MM.1S (cell line): ENCODE measurements around the gene COL24A1.

Experiments used
- DNase-seq: peaks from one replicate; pipeline ENCODE4 v3.0.0-alpha.2; 2015
- H2AFZ ChIP-seq: fragments of 300-600 bp; sonication (generic); 2 replicates; pipeline ENCODE4 v1.6.0; 2016; ENCODE audit warnings: antibody characterized with exemption, low read length
- H3F3A ChIP-seq: fragments of 300-600 bp; sonication (generic); 2 replicates; pipeline ENCODE4 v1.6.1; 2016; ENCODE audit warnings: mild to moderate bottlenecking, antibody characterized with exemption, low read length, moderate library complexity, mixed read lengths; ENCODE audit not compliant: insufficient read depth
- H3K27ac ChIP-seq: fragments of 300-600 bp; sonication (generic); 2 replicates; pipeline ENCODE4 v1.5.1; 2016; ENCODE audit warnings: mild to moderate bottlenecking, low read length
- H3K27me3 ChIP-seq: fragments of 300-600 bp; sonication (generic); replicated peaks from 2 replicates; pipeline ENCODE4 v1.6.0; 2016; ENCODE audit warnings: low read length; ENCODE audit not compliant: insufficient read depth
- H3K36me3 ChIP-seq: fragments of 300-600 bp; sonication (generic); replicated peaks from 2 replicates; pipeline ENCODE4 v1.6.1; 2016; ENCODE audit warnings: mild to moderate bottlenecking, low read length, mixed read lengths; ENCODE audit not compliant: insufficient read depth
- H3K4me1 ChIP-seq: fragments of 300-600 bp; sonication (generic); 2 replicates; pipeline ENCODE4 v1.6.1; 2016; ENCODE audit warnings: low read length, mixed read lengths
- H3K4me2 ChIP-seq: fragments of 300-600 bp; sonication (generic); 2 replicates; pipeline ENCODE4 v1.6.0; 2016; ENCODE audit warnings: low read depth, low read length
- H3K4me3 ChIP-seq: fragments of 300-600 bp; sonication (generic); 2 replicates; pipeline ENCODE4 v1.5.1; 2016; ENCODE audit warnings: low read length, mixed read lengths
- H3K79me2 ChIP-seq: fragments of 300-600 bp; sonication (generic); 2 replicates; pipeline ENCODE4 v1.6.1; 2016; ENCODE audit warnings: mixed run types, low read length, mixed read lengths
- H3K9ac ChIP-seq: fragments of 300-600 bp; sonication (generic); 2 replicates; pipeline ENCODE4 v1.6.1; 2016; ENCODE audit warnings: low read length, mixed read lengths
- H3K9me2 ChIP-seq: fragments of 300-600 bp; sonication (generic); replicated peaks from 2 replicates; pipeline ENCODE4 v1.6.1; 2016; ENCODE audit warnings: mild to moderate bottlenecking, low read length, mixed read lengths; ENCODE audit not compliant: insufficient read depth
- H3K9me3 ChIP-seq: fragments of 300-600 bp; sonication (generic); replicated peaks from 2 replicates; pipeline ENCODE4 v1.6.1; 2016; ENCODE audit warnings: mild to moderate bottlenecking, low read length, mixed read lengths; ENCODE audit not compliant: insufficient read depth
- H4K20me1 ChIP-seq: fragments of 300-600 bp; sonication (generic); 2 replicates; pipeline ENCODE4 v1.6.1; 2016; ENCODE audit warnings: mild to moderate bottlenecking, low read length, moderate library complexity, mixed read lengths; ENCODE audit not compliant: insufficient read depth
- CTCF ChIP-seq: fragments of 300-600 bp; sonication (generic); IDR thresholded peaks from 2 replicates; pipeline ENCODE4 v1.5.1; 2016; ENCODE audit warnings: antibody characterized with exemption, low read length, mixed read lengths
- EZH2 ChIP-seq: fragments of 300-600 bp; sonication (generic); optimal IDR thresholded peaks from 2 replicates; pipeline ENCODE3; 2017; ENCODE audit warnings: low read depth, mild to moderate bottlenecking, antibody characterized with exemption, low read length, mixed read lengths
- EZH2phosphoT487 ChIP-seq: fragments of 300-600 bp; sonication (generic); IDR thresholded peaks from 2 replicates; pipeline ENCODE4 v1.6.1; 2018; ENCODE audit warnings: antibody characterized with exemption, low read length

The COL24A1 gene

GRCh38 chr1:85846706-85847105, 309.9 kb downstream of the COL24A1 start:
- Histone ChIP-seq H3K36me3 (no peaks in the 10 kb centered on the region), H3K9me2 (no peaks in the 10 kb centered on the region), H3K4me3 (no peak overlapping the region), H3K79me2 (no peaks in the 10 kb centered on the region), H3K9me3 (no peaks in the 10 kb centered on the region), H3F3A (0 out of 2 replicates have a peak, but pooled peaks cover 5% of the 10 kb centered on the region), H3K9ac (no peak overlapping the region), H2AFZ (no peak overlapping the region), H3K27me3 (no peaks in the 10 kb centered on the region), H4K20me1 (no peaks in the 10 kb centered on the region), H3K4me1 (peaks cover 7% of the 10 kb centered on the region), H3K4me2 (no peak overlapping the region), H3K27ac (no peak overlapping the region)
- no peak for TF ChIP-seq EZH2
- TF ChIP-seq CTCF: no peak
- TF ChIP-seq EZH2phosphoT487: no peak
- no peak for DNase-seq

- no peak overlapping the region for H3K4me3 ChIP-seq
- no peaks in the 10 kb centered on the region; the same call in 1 of the 2 replicates for H3K4me1 ChIP-seq
- TF ChIP-seq EZH2 (no peak), EZH2phosphoT487 (no peak), CTCF (no peak)
- no peaks in the 10 kb centered on the region for H3K9me2 ChIP-seq
- no peaks in the 10 kb centered on the region for H3K27me3 ChIP-seq
- H2AFZ ChIP-seq: no peak overlapping the region
- H3K9me3 ChIP-seq: no peaks in the 10 kb centered on the region
- H3K79me2 ChIP-seq: no peaks in the 10 kb centered on the region
- no peaks in the 10 kb centered on the region for H4K20me1 ChIP-seq
- DNase-seq: no peak
- H3K4me2 ChIP-seq: no peak overlapping the region
- H3K9ac ChIP-seq: no peak overlapping the region
- no peaks in the 10 kb centered on the region for H3F3A ChIP-seq
- H3K27ac ChIP-seq: no peak overlapping the region
- no peaks in the 10 kb centered on the region for H3K36me3 ChIP-seq
These were observed 317.1 kb downstream of the COL24A1 start for GRCh38 chr1:85839459-85839858.

- H3K9me2 ChIP-seq: no peaks in the 10 kb centered on the region
- H3K27me3 ChIP-seq: no peaks in the 10 kb centered on the region
- no peak overlapping the region for H3K27ac ChIP-seq
- no peak for DNase-seq
- H3K36me3 ChIP-seq: no peaks in the 10 kb centered on the region
- no peaks in the 10 kb centered on the region; the same call in 1 of the 2 replicates for H3K4me1 ChIP-seq
- no peaks in the 10 kb centered on the region for H3K9me3 ChIP-seq
- no peak overlapping the region for H3K4me3 ChIP-seq
- no peak overlapping the region for H3K9ac ChIP-seq
- H4K20me1 ChIP-seq: no peaks in the 10 kb centered on the region
- H2AFZ ChIP-seq: no peak overlapping the region
- no peaks in the 10 kb centered on the region for H3F3A ChIP-seq
- TF ChIP-seq EZH2phosphoT487: no peak
- no peak for TF ChIP-seq EZH2
- TF ChIP-seq CTCF: no peak
- H3K79me2 ChIP-seq: no peaks in the 10 kb centered on the region
- no peak overlapping the region for H3K4me2 ChIP-seq
These were observed 318.3 kb downstream of the COL24A1 start for GRCh38 chr1:85838238-85838637.
